Muscle layer of colon (tissue), 2 donors: ENCODE results near the gene PLPPR1.

Experiments used
- H3K27ac ChIP-seq: one replicate; pipeline ENCODE4 v1.7.0; 2013; ENCODE audit warnings: low read depth, mild to moderate bottlenecking, low read length, moderate library complexity
- H3K27me3 ChIP-seq, 2 donors: one replicate each; pipeline ENCODE4 v1.7.0; 2013; ENCODE audit warnings: low read length in 2 of 2, mild to moderate bottlenecking in 2 of 2; ENCODE audit not compliant: insufficient read depth in 2 of 2, control insufficient read depth in 1 of 2
- H3K36me3 ChIP-seq: one replicate; pipeline ENCODE4 v1.7.0; 2013; ENCODE audit warnings: mild to moderate bottlenecking, low read length; ENCODE audit not compliant: insufficient read depth
- H3K4me1 ChIP-seq: one replicate; pipeline ENCODE4 v1.7.0; 2013; ENCODE audit warnings: mild to moderate bottlenecking, low read length; ENCODE audit not compliant: insufficient read depth
- H3K4me3 ChIP-seq, 2 donors: one replicate each; pipeline ENCODE4 v1.7.0; 2013; ENCODE audit warnings: low read length in 2 of 2, low read depth in 1 of 2, mild to moderate bottlenecking in 1 of 2, moderate library complexity in 1 of 2
- H3K9ac ChIP-seq: one replicate; pipeline ENCODE4 v1.7.0; 2013; ENCODE audit warnings: low read length
- H3K9me3 ChIP-seq: one replicate; pipeline ENCODE4 v1.7.0; 2013; ENCODE audit warnings: mild to moderate bottlenecking, low read length
- donor health status: abdominal sarcoma.
- donor health status: Adenocarcinoma of cecum.

PLPPR1 gene

DNA sequence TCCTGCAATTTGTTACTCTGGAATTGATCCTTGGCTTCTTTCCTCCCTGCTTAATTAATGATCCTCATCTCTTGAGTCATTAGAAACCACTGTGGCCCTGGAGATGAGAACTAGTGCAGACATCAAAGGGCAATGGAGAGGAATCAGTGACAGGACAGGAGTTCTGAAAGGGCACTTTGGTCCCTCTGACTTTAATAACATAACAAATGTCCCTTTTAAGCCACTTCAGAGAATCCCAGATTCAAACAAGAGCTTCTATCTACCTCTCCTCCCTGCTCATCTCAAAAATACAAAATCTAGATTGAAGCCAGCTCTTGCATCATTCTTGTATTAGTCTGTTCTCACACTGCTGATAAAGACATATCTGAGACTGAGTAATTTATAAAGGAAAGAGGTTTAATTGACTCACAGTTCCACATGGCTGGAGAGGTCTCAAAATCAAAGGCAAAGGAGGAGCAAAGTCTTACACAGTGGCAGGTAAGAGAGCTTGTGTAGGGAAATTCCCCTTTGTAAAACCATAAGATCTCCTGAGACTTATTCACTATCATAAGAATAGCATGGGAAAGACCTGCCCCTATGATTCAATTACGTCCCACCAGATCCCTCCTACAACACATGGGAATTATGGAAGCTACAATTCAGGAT lies 139.1 kb downstream of the PLPPR1 start:
- no peak overlapping the region for H3K27ac ChIP-seq
- H3K9ac ChIP-seq: no peak overlapping the region
- no peaks in the 10 kb centered on the region for H3K4me1 ChIP-seq
- H3K9me3 ChIP-seq: no peaks in the 10 kb centered on the region
- H3K27me3 ChIP-seq: no peaks in the 10 kb centered on the region
- H3K4me3 ChIP-seq: no peak overlapping the region
- H3K36me3 ChIP-seq: no peaks in the 10 kb centered on the region

DNA sequence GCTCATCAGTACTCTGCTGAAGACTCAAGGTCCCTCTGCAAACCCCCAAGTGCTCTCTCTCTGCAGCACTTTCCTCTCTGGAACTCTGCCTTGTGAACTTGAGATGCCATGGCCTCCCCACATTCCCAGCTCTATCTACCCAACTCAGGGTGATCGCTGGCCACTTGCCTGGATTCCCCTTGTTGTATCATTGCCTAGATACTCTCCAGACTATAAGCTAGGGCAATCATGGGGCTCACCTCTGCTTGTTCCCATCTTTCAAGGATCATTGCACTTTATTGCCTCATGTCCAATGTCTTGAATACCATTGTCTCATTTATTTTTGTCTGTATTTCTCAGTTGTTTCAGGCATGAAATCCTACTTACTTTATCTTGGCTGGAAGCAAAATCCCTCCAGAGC lies 144.1 kb downstream of the PLPPR1 start:
- Histone ChIP-seq H3K4me1 (no peaks in the 10 kb centered on the region), H3K36me3 (no peaks in the 10 kb centered on the region), H3K9me3 (no peaks in the 10 kb centered on the region), H3K27ac (no peak overlapping the region), H3K4me3 (no peak overlapping the region), H3K27me3 (no peaks in the 10 kb centered on the region), H3K9ac (no peak overlapping the region)

DNA sequence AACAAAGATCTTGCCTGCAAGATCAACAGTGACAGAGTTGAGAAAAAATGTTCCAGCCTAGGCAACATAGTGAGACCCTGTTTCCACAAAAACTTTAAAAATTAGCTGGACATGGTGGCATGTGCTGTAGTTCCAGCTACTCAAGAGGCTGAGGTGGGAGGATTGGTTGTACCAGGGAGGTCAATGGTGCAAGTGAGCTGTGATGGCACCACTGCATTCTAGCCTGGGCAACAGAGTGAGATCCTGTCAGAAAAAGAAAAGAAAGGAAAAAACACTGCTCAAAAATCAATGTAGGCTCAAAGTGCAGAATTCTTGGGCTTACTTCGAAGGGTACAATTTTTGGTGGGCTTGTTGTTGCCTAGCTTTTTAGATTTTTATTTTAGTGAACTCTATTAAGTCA lies 145.4 kb downstream of the PLPPR1 start:
- Histone ChIP-seq H3K36me3 (no peaks in the 10 kb centered on the region), H3K9me3 (no peaks in the 10 kb centered on the region), H3K27ac (no peak overlapping the region), H3K4me1 (no peaks in the 10 kb centered on the region), H3K9ac (no peak overlapping the region), H3K27me3 (no peaks in the 10 kb centered on the region), H3K4me3 (no peak overlapping the region)

DNA sequence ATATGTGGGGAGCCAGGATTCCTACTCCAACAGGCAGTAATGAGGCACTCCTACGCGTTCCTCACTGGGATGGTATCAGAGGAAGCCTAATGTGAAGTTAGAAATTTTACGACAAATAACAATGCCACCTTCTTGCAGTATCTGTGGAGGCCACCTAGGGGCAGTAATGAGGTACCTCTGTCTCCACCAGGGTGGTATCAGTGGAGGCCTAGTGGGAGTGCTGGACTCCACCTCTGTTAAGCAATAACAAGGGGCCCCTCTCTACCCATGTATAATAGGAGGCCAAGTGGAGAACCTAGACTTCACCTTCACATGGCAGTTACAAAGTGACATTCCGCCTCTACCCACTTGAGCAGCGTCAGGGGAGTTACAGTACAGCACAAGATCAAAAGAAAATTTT lies 147.9 kb downstream of the PLPPR1 start:
- H3K27ac ChIP-seq: no peak overlapping the region
- no peak overlapping the region for H3K4me3 ChIP-seq
- no peaks in the 10 kb centered on the region for H3K36me3 ChIP-seq
- H3K9me3 ChIP-seq: no peaks in the 10 kb centered on the region
- no peak overlapping the region for H3K9ac ChIP-seq
- H3K27me3 ChIP-seq: no peaks in the 10 kb centered on the region
- no peaks in the 10 kb centered on the region for H3K4me1 ChIP-seq

DNA sequence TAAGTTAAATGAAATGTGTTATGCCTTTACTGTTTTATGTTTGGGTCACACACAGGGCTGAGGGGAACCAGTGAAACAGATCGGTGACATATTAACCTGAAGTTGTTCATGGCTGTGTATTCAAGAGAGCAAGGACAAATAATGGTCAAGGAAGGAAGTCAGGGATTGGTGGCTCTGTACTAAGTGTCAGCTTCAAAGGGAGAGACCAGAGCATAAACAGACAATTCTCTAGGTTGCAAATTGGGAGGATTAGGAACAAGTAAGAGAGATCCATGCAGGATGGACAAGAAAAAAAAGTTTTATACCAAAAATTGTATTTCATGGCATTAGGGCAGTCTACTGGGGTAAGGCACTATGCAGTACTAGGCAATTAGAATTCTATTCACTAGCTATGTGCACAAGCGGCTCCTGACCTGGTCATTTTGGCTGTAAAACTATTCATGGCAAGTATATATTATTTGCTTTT lies 156.3 kb downstream of the PLPPR1 start:
- no peaks in the 10 kb centered on the region for H3K9me3 ChIP-seq

DNA sequence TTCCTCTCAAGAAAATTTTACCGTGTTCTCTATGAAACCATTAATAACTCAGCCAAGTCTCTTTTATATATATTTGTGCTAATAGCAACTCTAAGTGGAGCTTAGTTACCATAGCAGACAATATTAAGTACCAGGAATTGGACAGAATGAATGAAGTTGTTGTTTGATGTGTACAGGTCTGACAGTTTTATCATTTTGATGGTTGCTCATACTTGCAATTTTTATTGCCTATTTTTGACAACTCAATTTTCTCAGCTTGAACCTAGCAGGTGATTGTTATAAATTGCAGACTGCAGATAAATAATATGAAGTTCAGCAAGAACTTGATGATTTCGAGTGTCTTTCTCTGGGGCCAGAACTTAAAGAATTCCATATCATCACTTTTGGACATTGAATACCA lies 163.2 kb downstream of the PLPPR1 start:
- Histone ChIP-seq H3K4me3 (no peak overlapping the region), H3K27ac (no peak overlapping the region), H3K4me1 (no peaks in the 10 kb centered on the region), H3K36me3 (no peaks in the 10 kb centered on the region), H3K9ac (no peak overlapping the region), H3K27me3 (no peaks in the 10 kb centered on the region), H3K9me3 (no peaks in the 10 kb centered on the region)

More for the DNA sequence above, 156.3 kb downstream of the PLPPR1 start:
- Histone ChIP-seq H3K36me3 (no peaks in the 10 kb centered on the region), H3K27me3 (no peaks in the 10 kb centered on the region), H3K27ac (no peak overlapping the region), H3K4me3 (no peak overlapping the region), H3K4me1 (no peaks in the 10 kb centered on the region), H3K9ac (no peak overlapping the region)

DNA sequence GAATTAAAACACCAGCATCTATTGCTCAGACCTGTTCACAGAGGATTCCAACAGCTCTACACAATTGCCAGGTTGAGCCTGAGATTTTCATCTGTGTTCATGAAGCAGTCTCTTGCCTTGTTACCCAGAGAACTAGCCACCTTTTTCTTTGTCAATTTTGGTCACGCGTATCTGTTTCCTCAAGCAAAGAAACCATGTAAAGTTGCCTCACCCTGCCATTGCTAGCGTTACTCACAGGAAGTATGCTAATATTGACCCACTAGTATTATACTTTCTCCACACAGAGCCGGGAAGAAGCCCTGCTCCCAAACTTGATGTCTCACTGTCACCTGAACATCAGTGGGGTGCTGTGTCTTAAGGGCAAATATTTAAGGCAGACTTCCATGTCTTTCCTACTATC lies 168.5 kb downstream of the PLPPR1 start:
- Histone ChIP-seq H3K4me1 (no peaks in the 10 kb centered on the region), H3K9ac (no peak overlapping the region), H3K9me3 (no peaks in the 10 kb centered on the region), H3K4me3 (no peak overlapping the region), H3K27ac (no peak overlapping the region), H3K27me3 (no peaks in the 10 kb centered on the region), H3K36me3 (no peaks in the 10 kb centered on the region)

DNA sequence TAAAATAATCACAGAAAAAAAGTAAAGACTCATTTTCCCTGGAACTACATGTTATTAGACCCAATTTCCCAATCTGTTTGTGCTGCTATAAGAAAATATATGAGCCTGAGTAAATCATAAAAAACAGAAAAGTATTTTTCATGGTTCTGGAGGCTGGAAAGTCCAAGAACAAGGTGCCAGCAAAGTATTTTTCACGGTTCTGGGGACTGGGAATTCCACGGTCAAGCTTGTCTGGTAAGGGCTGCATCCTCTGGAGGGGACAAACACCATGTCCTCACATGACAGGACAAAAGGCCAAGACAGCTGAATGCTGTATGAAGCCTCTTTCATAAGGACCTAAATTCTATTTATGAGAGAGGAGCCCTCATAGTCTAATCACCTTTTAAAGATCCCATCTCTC lies 172.3 kb downstream of the PLPPR1 start:
- Histone ChIP-seq H3K36me3 (no peaks in the 10 kb centered on the region), H3K9ac (no peak overlapping the region), H3K9me3 (no peaks in the 10 kb centered on the region), H3K4me1 (no peaks in the 10 kb centered on the region), H3K27ac (no peak overlapping the region), H3K4me3 (no peak overlapping the region), H3K27me3 (no peaks in the 10 kb centered on the region)

DNA sequence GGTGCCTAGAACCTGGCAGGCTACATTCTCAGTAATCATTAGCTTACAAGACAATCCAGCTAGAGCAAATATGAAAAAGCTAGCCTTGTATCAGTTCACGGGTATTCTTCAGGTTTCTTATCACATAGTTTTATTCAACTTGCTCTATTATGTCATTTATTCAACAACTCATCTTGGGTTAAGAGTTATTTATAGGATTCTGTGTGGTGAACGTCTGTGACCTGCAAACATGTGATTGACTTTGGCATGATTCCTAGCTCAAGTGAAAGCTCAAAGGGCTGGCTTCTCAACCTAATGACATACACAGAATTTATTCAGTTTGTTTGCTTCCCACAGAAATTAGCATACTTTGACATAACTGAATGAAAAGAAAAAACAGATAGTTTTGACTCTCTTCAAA lies 173.1 kb downstream of the PLPPR1 start:
- H3K4me3 ChIP-seq: no peak overlapping the region
- H3K9ac ChIP-seq: no peak overlapping the region
- H3K27ac ChIP-seq: no peak overlapping the region
- H3K36me3 ChIP-seq: no peaks in the 10 kb centered on the region
- no peaks in the 10 kb centered on the region for H3K4me1 ChIP-seq
- H3K9me3 ChIP-seq: no peaks in the 10 kb centered on the region
- H3K27me3 ChIP-seq: no peaks in the 10 kb centered on the region

DNA sequence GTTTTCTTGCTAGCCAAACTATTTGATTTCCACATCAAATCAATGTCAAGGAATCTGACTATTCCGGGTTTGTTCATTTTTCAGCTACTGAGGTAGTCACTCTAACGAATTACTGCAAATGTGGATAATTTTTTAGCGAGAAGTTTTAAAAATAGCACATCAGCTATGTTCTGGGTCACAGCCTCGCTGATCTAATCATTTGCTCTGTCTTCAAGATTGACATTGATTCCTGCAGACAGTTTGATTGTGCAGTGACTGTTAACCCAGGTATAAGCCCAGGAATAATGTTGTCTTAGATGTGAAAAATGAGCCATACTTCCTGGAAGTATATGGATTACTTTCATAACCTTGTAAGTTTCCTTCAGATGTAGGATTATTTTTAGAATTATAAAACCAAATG lies 181.1 kb downstream of the PLPPR1 start:
- H3K27me3 ChIP-seq: no peaks in the 10 kb centered on the region
- no peaks in the 10 kb centered on the region for H3K4me1 ChIP-seq
- no peak overlapping the region for H3K27ac ChIP-seq
- no peaks in the 10 kb centered on the region for H3K9me3 ChIP-seq
- H3K4me3 ChIP-seq: no peak overlapping the region
- no peak overlapping the region for H3K9ac ChIP-seq
- H3K36me3 ChIP-seq: no peaks in the 10 kb centered on the region

DNA sequence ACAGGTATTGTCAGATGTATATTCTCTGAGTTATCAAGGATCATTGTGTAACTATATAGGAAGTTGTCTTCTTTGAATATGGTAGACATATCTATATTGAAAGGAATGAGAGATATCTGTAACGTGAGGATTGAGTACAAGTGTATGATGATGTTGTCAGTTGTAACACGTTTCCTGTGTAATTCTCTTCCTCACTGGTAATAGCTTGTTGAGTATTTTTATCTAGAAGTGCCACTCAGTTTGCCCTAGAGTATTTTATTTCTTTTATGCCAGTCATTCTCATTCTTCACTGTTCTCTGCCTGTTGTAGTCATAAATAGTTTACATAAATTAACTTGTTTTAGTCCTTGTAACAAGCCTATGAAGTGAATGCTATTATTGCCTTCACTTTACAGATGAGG lies 184.1 kb downstream of the PLPPR1 start:
- H3K27me3 ChIP-seq: no peaks in the 10 kb centered on the region
- H3K9ac ChIP-seq: no peak overlapping the region
- no peaks in the 10 kb centered on the region for H3K36me3 ChIP-seq
- no peak overlapping the region for H3K27ac ChIP-seq
- no peaks in the 10 kb centered on the region for H3K9me3 ChIP-seq
- no peak overlapping the region for H3K4me3 ChIP-seq
- H3K4me1 ChIP-seq: no peaks in the 10 kb centered on the region

DNA sequence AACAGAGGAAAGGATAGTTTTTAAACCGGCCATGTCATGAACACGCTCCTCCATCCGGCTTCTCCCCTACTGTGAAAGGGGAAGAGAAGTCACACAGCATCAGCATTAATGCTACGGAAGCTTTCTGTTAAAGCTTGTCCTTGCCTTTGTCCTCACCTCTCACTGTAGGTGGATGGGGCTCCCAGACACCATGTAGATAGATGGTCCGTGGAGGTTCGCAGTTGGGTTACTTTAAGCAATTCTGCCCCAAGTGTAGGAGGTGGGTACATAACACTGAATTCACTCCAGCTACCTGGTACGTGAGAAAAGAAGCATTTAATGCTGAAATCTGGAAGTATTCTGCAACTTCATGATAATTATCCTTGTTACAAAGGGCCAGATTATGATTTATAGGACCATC lies 190.5 kb downstream of the PLPPR1 start:
- Histone ChIP-seq H3K27me3 (no peaks in the 10 kb centered on the region), H3K4me3 (no peak overlapping the region), H3K4me1 (no peaks in the 10 kb centered on the region), H3K9ac (no peak overlapping the region), H3K36me3 (no peaks in the 10 kb centered on the region), H3K27ac (no peak overlapping the region), H3K9me3 (no peaks in the 10 kb centered on the region)
